GM21737 (cell line): Measurements from ENCODE around the gene SRSF4.
"Not testable (repeated sequence)": the region's sequence is repeated elsewhere in the genome, so short reads cannot be mapped to it uniquely, and the experiment has no call there.

Source experiments
- ATAC-seq: cut with Tn5 transposase; IDR thresholded peaks from one replicate; pipeline ENCODE4 v1.9.1; 2021; ENCODE audit warnings: mild to moderate bottlenecking, moderate library complexity; ENCODE audit not compliant: unreplicated experiment

Gene SRSF4

DNA sequence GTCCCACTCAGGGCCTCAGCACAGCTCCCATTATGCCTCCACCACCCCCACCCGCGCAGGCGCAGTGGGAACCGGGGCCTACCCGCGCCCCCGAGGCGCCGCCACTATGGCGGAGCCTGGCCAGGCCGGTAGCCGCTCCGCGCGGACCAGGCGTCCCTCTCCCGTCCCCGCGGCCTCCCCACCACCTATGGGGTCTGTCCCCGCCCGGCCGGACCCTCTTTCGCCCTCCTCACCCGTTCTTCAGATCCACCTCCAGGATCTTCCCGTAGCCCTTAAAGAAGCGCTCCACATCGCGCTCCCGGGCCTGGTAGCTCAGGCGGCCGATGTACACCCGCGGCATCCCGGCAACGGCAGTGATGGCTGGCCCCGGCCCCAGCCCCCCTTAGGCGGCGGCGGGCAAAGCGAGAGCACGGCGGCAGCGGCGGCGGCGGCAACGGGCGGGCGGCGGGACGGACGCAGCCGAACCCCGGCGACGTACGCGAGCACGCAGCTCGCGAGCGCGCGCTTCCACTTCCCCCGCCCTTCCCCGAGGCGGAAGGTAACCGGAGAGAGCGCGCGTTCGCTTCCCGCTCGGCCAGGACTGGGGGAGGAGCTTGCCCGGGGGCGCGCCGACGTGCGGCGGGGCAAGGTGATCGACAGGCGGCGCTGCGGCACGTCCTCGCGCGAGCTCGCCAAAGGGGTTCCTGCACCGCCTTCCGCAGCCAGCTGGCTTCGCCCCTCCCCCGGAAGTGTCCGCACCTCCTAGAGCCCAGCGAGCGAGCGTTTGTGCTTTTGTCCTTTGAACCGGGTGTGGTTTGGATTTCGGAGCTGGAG lies at the start of gene SRSF4:
Gene SRSF4 (minus strand): TSS at position 488 of the 813 bp plus-strand sequence. CDS start 148 bp downstream, at position 340.
- ATAC-seq, result peak; percentile 83

DNA sequence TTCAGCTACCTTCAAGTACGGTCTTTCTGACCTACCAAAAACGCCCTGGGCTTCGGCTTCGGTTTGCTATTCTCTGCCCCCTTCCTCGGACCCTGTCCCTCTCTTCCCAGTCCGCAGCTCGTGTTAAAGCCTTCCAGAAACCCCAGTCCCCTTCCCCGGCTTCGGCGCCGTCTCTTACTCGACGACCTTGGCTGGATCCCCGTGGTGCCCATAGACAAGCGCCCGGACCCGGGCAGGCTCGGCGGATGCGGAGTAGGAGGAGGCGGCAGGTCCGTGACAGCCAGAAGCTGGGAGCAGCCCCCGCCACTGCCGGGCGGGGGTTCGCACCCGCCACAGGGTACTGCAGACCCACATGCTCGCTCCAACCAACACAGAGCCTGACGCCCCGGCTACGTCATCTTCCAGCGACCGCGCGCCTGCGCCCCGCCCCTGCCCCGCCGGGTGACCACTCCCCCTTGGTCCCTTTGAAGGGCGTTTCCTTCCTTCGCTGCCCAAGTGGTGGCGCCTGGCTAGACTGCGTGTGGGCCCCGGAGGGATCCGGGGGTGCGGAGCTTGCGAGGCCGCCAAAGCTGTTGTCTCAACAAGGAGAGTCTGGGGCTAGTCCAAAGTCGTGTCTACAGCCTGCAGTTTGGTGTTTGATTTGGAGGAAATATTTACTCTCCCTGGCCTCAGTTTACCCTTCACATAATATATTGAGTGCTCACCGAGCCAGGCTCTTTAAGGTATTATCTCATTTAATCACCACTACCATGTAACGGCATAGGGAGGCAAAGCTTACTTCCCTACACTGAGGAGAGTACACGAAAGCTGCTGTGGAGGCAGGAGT lies 49.1 kb upstream of the SRSF4 start, which contains the start of gene MECR:
Gene MECR (minus strand): TSS at position 382 of the 826 bp plus-strand sequence. CDS start 28 bp downstream, at position 354.
- peak; percentile 91 for ATAC-seq

DNA sequence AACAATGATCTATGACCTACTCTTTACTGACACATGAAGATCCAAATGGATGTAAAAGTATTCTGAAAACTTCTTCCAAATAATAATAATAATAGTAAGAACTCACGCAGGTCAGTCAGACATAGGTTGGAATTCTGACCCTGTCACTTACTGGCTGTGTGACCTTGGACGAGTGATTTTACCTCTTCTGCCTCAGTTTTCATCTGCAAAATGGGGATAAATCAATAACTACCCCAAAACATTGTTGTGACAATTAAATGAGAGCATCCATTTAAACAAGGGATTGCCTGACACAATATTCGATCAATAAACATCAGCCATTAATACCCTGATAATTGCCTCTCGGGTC lies 48.5 kb upstream of the SRSF4 start:
- no peak for ATAC-seq

DNA sequence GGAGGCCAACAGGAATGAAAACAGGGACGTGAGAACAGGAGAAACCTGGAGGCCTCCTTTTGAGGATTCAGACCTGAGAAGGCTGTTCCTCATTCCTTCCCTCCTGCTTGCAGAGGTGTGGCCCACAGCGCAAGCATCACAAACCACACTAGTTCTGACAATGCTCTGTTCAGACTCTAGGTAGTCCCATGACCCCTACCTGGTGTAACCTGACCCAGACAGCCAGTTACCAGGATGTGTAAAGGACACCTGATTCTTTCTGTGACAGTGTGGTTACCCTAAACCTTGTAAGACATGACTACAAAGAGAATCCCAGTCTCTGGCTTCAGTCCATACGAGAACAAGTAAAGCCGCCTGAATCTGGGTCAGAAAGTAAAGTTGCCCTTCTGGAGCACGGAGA lies 45.8 kb upstream of the SRSF4 start:
- ATAC-seq, result no peak

DNA sequence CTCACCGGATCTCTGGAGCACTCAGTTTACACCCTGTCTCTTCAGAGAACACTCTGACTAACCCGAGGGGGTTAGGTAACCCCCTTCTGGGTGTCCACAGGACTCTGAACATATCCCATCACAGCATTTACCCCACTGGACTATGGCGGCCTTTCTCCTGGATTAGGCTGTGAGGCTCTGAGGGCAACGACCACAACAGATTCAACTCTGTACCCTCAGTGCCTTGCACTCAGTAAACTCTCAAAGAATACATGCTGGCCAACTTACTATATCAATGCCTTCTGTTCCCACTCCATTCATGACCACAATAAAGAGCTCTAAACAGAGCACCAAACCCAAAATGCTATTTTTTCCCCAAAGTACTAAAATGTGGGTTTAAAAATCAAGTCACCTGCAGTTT lies 43.7 kb upstream of the SRSF4 start:
- ATAC-seq, result no peak

DNA sequence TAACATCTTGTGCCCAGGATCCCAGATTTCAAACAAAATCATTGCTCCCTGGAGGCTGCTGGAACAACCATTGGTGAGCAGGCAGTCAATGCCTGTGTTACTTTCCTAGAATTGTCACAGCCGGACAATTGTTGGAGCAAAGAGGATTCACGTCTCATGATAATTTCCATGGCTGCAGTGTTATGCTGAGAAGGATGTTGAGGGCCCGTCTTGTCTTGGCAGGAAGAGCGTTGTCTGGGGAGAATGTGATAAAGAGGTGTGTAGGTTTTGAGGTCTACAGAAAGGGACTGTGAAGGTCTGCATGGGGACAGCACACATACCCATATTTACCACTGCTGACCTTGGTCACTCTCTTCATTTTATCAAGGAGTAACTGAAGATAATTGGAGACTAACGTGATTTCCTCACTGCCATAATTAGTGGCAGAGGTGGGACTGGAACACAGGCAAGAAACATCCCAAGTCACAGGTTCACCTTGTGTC lies 42.7 kb upstream of the SRSF4 start:
- ATAC-seq, result no peak

DNA sequence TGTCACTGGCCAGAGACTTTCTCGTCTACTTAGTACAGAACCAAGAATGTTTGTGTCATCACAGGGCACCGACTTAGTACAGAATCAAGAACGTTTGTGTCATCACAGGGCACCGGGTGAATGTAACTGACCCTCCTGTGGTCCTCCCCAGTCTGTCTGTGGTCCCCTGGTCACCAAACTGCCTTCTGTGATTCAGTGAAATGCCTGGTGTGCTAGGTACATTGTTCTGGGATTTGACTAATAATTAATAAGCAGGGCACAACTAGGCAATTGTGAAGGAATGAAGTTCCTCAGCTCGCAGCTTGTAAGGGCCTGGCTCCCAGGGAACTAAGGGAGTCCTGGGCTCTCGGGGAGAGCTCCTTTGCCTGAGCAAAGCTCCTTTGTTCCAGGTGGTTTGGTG lies 41.8 kb upstream of the SRSF4 start:
- no peak for ATAC-seq

DNA sequence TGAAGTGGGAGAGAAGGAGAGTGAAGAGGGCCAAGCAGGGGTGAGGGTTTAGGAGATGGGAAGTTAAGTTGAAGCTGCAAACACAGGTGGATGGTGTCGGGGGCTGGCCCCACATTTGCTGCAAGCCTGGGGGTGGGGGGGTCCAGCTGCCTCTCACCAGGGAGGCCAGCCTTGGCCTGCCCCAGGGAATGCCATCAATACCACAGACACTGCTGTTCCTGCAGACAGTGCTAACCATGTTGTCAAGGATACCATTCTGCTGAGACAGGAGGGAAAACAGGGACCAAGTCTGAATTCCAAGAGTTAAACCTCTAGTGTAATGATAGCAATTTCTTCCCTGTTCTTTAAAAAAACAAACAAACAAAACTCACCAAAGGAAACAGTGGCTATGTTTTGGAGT lies 41.0 kb upstream of the SRSF4 start:
- no peak for ATAC-seq

DNA sequence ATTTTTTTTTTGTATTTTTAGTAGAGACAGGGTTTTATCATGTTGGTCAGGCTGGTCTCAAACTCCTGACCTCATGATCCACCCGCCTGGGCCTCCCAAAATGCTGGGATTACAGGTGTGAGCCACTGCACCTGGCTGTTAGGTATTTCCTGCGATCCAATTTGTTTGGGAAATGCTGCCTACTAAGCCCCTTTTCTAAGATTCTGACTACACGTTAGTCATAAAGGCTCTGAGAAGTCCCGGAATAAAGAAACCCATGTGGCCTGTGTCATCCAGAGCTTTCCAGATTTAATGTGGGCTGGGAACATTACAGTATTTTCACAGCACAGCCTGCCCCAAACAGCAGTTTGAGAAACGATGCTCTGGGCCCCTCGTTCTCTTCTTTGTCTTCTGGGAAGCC lies 40.6 kb upstream of the SRSF4 start:
- ATAC-seq, result not testable (repeated sequence)

DNA sequence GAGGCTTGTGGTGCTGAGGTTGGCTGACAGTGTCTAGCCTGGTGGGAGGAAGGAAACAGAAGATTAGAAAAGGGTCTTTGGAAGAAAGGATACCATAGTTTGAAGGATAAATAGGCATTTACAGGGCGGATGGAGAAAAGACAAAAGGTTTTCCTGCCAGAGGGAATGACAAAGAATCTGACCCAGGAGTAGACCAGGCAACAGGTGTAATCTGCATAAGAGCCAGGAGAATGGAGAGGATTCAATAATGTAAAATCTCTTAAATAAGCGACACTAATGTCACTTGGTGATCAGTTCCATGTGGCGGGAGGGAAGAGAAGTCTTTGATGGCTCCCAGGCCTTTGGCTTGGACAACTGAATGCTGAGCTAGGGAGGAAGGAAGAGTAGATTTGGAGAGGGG lies 39.6 kb upstream of the SRSF4 start:
- ATAC-seq, result no peak

DNA sequence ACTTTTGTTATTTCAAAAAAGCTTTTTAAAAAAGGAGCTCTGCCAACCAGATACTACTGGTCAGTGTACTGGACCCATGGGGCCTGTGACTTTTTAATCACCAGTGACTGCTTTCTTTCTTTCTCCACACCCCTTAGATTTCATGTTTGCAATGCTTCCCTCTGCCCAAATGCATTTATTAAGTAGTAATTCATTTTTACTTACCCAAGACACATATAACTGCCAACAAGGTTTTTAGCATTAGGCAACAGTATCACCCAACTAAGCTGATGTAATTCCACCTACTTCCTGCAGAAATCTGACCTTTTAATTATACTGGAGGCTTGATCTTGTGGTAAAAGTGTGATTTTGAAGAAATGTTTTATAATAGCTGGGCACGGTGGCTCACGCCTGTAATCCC lies 36.5 kb upstream of the SRSF4 start:
- ATAC-seq, result no peak

DNA sequence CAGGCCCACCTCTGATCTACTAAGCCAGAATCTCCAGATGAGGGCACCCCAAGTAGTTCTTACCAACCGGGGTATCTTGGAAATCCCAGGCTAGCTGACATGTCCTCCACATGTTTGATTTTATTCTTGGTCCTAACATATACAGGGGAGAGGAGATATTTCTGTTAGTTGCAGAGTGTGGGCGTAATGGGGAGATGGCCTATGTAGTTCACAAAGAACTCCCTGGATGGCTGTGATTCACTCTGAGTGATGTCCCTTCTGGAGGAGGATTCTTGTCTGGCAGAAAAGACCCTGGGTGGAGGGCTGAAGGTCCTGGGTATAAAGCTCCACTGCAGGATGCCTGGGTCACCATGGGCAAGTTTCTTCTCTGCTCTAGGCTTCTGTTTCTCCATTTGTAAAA lies 35.9 kb upstream of the SRSF4 start:
- no peak for ATAC-seq

DNA sequence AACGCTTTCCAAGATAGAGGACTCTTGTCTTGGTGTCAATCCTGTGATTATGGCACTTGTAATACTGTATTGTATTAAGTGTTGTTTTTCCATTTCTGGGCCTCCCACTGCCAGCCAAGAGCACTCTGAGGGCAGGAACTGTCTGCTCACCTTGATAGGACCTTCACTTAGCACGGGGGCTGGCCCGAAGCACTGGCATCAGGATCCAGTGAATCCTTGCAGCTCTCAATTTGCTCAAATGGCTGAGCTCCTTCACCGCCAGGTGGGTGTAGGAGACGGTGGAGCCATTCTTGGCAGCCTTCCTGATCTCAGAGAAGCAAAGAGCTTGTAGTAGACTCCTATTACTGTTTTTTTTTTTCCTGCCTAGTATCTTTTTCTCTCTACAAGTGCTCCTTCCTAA lies 31.4 kb upstream of the SRSF4 start:
- ATAC-seq, result no peak

DNA sequence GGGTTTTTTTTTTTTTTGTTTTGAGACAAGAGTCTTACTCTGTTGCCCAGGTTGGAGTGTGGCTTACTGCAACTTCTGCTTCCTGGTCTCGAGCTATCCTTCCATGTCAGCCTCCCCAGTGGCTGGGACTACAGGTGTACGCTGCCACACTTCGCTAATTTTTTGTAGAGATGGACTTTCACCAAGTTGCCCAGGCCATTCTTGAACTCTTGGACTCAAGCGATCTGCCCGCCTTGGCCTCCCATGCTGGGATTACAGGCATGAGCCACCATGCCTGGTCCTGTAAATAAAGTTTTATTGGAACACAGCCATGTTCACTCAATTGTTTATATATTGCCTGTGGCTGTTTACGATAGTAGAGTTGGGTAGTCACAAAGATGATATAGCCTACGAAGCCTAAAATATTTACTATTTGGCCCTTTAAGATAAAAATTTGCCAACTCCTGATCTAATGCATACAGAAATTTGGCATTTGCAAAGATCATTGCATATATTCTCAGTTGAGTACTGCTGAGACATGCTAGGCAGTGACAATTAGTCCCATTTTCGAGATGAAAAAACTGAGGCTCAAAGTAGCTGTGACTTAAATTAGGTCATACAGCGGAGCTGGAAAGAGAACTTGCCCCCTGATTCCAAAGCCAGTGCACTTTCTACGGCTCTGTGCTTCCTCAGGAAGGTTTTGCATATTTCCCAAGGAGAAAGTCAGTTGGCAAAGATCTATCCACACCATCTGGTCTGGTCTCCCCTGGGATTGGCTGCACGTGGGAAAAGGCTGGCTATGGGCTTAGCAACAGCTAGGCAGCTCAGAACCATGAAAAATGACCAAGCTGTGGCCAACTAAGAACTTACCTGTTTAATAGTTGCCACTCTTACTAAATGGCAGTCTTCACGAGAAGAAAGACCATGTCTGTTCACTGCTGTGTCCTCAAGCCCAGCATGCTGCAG lies 29.7 kb upstream of the SRSF4 start:
- ATAC-seq, result no peak

DNA sequence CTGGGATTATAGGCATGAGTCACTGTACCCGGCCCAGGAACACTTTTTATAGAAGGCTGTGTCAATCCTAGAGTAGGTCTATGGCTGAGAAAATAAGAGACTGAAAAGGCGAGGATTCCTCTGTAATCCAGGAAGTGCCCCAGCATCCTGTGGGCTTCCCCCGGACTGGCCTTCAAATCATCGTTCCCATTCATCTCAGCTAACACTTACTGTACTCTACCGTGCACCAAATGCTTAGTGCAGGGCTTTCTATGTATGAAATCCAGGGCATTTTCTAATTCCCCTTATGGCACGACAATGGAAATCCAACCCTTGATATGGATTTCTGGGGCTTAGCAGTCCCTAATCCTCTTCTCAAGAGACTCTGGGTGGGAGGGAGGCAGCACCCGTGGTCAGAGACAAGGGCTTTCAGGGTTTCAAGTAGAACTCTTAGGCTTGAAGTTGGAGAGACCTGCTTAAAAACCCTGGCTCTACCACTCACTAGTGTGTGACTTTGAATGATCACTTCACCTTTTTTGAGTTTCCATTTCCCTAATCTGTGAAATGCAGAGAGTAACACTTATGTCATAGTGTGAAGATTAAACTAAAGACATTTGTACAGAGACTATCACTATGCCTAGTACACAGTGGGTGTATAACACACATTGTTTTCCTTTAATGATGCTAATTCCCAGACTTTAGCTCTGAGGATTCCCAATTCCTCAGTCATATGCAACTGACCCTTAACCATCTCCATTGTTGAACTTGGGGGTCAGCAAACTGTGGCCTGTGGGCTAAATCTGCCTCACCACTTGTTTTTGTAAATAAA lies 28.8 kb upstream of the SRSF4 start:
- ATAC-seq, result peak; percentile 48

DNA sequence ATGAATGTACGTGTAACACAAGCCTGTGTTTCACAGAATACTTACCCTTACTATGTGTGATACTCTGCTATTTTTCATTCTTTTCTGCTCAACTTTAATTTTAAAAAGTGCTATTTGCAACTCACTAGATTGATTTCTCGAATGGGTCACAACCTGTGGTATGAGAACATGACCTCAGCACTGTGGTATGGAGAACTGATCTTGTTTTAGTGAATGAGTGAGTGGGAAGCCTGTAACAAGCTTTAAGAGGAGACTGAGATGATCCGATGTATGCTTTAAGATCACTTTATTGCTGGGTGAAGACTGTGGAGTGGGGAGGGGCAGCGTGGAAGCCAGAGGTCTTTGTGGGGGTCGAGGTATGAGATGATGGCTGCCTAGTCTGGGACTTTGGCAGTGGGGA lies 27.5 kb upstream of the SRSF4 start:
- no peak for ATAC-seq

DNA sequence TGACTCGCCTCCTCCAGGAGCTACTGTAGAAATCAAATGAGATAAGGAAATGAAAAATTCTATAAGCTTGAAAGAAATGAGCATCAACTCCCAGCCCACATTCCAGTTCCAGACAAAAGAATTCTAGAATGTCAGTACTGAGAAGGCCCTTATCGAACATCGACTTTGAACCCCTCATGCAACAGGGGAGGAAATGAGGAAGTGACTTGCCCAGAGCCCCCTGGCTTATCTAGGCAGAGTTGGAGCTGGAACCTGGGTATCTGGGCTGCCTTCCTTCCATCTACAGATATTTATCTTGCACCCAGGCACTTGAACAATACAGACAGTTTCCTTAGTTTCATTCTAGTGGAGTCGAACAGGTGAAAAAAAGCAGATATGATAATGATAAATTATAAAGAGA lies 26.7 kb upstream of the SRSF4 start:
- no peak for ATAC-seq

DNA sequence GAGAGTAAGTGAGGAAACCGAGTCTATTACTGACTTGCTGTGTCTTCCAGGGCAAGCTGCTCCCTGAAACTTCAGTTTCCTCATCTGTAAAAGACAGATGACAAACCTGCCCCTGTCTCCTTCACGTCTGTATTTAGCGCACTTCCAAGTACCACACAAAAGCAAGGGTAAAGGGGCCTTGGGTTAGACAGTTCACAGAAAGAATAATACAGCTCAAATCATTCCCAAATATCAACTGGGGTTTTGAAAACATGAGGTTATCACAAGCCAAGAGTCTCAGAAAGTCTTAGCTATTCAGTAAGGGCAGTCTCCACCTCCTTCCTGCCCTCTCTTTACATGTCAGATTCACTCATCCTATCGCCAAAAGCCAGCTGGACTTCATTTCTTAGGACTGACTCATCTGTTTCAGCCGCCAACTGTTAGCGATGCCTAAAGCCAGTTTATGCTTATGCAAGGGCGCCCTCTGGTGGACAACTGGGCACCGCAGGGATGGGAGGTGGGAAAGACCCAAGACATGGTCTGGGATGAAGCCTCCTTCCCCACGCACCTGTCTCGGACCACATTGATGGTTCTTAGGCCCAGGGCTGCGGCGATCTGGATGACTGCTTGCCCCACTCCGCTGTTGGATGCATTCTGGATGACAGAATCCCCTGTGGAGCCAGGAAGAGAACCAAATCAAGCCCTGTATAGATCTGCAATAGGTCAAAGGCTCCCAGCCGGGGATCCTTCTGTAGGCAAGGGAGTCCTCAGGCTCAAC lies 21.1 kb upstream of the SRSF4 start:
- peak; percentile 88 for ATAC-seq

DNA sequence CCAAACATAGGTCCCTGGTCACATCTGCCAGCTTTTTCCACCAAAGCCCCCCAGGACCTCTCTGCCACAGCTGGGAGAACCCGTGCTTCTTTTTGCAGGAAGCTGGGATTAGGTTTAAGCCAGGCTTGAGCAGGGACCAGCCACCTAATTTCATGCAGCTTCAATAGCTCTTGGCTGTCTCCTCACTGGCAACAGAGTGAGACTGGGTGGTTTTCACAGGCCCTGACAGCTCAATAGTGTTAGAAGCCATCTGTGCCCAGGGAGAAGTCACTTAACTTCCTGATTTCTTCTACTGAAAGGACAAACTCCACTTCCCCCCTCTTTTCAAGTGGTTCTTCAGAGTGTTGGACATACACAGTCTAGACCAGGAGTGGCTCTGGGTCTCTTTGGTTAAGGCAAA lies 20.4 kb upstream of the SRSF4 start:
- ATAC-seq, result no peak
